Activated CD4-positive, CD25-positive, alpha-beta regulatory T cell treated with anti-CD3 and anti-CD28 coated beads, Interleukin-2, amount 50 U/mL, for 24 hours (primary cell): ENCODE results near the gene HHAT.

Source experiments
- ATAC-seq, 2 donors: fragments of 150-1000 bp; cut with Tn5 transposase; one replicate each; pipeline ENCODE4 v1.10.0; 2021; ENCODE audit warnings: mild to moderate bottlenecking in 1 of 2, moderate library complexity in 1 of 2

HHAT gene

DNA sequence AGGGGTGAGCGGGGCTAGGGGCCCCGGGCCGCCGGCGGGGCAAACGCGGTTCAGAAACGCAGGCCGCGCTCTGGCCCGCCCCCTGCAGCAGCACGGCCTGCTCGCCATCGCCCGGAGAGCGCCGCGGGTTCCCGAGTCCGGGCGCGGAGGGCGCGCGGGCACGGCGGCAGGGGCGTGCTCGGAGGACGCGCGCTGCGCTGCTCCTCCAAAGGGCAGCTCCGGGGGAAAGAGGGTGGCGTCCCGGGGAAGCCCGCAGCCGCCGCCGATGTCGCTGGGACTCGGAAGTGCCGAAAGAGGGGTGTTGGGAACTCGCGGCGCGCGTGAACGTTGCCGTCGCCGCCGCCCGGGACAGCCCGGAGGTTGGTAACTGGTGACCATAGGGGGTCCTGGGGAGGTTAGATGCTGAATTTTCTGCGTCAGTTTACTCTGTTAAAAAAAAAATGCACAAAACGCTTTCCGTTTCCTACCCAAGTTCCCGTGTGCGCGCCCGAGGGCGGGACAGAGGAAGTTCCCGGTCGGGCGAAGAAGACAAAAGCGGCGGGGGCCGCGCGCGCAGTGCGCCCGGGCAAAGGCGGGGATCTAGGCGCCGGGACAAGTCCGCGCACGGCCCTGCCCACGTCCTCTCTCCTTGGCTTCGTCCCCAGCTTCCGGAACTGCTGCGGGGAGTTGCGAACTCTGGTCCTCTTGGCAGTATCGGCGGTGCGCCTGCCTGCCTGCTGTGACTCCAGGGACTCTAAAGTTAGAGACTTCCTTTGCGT is at the start of gene HHAT:
TSS of gene HHAT (plus strand) at position 157 of the 758 bp plus-strand sequence. CDS start 20,074 bp downstream, outside the sequence.
- ATAC-seq: peak; percentile 45 to 54

DNA sequence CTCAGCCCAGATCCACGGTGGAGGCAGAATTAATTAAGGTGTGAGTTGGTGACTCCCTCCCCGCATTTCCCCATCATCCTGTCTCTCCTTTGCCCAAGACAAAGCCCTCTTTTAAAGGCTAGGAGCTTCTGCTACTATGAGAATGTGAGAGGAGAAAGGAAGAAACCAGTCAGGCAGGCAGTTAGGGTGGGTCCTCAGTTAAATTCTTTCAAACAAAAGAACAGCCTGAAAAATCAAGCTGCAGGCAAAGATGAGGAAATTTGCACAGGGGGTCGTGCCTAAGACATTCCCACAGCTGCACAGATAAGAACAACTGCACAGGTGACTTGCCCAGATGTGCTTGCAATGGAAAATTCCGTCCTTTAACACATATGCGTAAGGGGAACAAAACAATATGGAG is 48.5 kb upstream of the HHAT start:
- ATAC-seq: no peak

DNA sequence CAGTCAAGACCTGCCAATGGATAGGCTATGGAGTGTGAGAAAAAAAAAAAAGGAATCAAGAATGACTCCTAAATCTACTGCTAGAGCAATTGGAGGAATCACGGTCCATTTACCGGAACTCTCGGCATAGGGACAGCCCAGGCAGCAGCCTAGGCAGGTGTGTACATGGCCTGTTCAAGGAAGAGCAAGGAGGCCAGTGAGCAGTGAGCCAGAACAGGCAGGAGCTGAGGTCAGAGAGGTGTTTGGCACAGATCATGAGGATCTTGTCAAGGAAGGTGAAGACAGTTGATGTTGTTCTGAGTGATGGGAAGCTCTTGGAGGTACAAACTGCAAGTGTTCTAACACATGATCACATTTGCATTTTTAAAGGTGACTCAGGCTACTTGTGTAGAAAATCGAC is 40.6 kb upstream of the HHAT start:
- no peak for ATAC-seq

DNA sequence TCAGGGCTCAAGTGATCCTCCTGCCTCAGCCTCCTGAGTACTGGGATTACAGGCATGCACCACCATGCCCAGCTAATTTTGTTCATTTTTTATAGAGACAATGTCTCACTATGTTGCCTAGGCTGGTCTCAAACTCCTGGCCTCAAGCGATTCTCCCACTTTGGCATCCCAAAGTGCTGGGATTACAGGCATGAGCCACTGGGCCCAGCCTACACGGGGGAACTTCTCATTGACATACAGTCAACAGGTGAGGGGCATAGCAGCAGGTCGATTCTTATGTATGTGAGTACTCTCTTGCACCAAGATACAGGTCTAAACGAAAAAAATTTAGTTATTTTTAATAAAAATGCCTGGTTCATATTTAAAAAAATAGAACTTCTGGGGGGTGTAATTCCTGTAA is 39.5 kb upstream of the HHAT start:
- ATAC-seq: no peak

DNA sequence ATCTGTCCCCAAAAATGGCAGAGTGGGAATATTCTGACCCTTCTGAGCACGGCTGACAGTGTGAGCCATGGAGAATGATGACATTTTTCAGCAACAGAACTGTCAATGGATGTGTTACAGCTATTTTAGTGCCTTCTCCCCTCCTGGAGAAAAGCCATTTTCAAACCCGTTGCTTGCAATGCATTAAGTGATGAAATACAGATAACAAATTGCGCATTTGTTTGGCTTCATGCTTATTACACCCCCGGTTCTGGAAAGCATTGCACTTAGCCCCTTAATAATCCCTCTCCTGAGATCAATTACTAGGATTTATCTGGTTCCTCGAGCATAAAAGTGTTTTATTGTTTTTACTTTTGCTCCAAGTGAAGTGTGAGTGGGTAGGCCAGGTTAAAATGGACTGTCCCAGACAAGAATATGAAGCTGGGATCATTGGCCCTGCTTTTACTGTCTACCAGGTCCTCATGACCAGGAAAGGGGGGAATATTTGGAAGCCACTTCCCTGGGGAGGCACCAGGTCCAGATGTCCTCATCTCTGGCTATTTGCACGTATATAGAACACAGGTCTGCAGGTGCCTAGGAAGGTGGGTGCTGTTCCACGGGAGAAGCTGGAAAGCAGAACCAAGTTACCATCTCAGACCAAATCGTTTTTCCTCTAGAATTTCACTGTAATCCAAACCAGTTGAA is 37.5 kb upstream of the HHAT start:
- ATAC-seq: no peak

DNA sequence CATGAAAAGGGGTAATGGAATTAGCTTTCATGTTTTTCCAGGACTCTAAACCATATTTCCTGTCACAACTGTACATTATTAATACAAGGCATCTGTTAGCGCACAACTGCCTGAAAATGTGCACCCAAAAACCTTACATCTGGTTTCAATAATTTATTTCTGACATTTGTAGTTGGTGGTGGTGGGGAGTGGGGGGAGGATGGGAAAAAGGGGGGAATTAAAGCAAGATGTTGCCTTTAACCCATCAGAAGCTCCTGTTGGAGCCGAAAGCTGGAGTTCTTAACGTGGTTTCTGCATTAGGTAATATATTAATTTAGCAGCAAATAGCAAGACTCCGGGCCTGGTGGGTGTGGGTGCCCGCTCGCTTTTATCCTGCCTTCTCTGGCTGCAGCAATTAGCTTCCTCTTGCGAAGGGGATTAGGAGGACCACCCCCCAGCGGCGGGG is 36.9 kb upstream of the HHAT start:
- no peak for ATAC-seq

DNA sequence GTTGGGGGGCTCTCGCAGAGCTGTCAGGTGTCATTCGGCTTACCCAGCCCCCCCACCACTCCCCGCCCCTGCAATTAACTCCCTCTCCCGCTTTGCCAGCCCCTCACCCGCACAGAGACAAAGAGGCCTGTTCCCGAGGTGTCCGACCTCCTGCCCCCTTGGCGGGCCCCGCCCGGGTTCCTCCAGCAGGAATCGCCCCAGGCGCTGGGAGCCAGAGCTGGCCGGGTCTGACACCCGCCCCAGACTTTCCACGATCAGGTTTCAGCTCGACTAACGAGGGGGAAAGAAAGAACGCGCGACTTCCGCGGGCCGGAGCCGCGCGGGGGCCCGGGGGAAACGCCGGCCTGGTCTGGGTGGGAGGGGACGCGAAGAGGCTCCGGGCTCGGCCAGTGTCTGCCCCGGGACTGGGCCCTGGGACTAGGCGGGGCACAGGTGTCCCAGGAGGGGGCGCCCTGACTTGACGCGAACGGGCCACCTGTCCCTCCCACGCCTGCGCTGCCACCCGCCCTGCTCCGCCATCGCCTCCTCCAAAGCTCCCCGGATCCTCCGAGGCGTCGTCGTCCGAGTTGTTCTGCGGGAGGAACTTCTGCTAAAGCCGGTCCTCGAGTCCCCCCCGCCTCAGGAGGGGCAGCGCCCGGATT is 36.4 kb upstream of the HHAT start:
- ATAC-seq: peak; percentile 24 to 41

DNA sequence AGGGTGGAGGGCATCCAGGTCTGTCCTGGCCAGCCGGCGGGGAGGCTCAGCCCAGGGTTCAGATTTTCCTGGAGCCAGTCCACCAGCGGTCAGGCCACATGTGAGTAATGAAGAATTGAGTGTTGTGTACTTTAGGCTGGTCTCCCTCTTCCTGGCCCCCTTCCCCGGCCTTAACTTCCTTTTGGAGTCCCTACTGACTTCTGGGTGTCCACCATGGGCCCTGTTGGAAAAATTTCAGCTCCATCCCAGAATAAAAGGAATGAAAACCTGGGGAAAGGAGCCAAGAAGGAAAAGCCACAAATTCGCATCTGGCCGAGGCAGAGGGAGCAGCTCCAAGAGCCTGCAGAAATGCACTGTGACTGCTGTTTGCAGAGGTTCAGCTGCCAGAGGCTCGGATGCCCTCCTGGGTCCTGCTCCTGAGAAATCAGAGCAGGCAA is 35.5 kb upstream of the HHAT start:
- ATAC-seq: no peak

DNA sequence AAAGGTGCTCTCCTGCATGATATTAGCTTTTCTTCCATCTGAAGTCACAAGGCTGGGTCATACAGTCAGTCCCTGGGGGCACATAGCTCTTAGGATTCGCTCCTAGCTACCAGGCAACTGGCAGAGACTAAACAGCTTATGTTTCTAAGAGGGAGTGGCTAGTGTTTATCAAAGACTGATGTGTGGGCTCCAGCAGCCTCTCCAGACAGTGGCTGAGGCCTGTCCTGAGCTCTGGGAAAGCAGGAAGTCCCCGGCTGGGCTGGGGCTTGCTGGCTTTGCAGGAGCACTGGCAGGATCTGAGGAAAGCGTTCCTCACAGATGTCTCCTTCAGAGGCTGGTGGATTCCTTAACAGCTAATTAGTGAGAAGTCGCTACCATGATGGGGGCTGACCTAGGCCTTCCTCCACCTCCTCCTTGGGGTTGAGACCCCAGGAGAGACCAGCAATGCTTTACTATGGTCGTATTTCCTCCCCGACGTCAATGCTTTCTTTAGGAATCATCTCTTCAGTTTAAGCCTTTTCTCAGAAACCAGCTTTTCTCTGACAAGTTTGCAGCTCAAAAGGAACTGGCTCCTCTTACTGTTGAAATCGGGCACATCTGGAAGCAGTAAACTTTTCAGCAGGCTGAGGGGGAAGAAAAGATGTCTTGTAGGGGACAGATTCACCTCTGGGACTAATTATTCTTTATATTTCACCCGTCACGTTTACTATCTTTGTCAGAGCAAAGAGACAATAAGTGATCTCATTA is 33.5 kb upstream of the HHAT start:
- no peak for ATAC-seq

DNA sequence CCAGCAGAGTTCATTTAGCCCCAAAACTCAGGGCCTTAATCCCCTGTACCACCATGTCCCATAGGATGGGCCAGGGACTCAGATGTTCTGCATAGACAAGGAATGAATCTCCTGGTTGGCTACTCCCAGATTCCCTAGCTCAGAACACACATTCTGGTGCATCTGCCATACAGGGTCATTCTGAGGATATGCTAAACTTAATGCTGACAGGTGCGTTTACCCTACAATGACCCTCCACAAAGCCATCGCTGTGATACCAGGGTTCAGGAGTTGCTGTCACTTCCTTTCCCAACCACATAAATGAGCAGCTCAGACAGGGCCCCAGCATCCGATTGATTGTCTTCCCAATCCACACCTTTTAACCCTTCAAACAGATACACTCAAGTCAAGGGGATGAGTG is 32.0 kb upstream of the HHAT start:
- ATAC-seq: no peak

DNA sequence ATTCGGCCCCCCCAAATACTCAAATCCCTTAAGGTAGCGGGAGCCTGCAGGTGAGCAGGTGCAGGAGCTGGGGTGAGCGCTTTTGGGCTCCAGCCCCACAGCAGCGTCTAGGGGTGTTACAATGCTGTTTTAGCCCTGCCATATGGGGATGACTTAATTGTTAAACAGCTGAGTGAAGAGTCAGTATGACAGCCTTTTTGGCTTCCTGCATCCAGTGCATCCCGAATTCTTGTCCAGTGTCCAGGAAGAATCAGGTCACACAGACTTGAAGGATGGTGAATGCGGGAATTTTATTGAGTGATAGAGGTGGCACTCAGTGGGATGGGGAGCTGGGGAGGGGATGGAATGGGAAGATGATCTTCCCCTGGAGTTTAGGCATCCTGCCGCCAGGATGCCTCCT is 30.4 kb upstream of the HHAT start:
- no peak for ATAC-seq

DNA sequence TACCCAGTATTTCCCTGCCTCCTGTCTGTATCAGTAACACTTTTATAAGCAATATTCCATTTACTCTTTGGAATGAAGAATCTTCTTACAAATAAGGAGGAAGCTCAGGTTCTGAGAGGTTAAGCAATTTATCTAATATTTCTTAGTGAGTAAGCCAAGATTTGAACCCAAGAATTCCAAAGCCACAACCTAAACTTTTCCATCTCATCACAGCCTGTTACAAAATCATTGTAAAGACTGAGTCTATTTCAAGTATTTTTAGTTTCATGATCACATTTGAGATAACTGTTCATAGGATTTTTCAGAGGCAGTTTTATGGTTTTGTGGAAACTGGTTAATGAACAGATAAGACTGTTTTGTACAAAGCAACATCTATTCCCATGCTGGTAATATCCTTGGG is 29.8 kb upstream of the HHAT start:
- no peak for ATAC-seq

DNA sequence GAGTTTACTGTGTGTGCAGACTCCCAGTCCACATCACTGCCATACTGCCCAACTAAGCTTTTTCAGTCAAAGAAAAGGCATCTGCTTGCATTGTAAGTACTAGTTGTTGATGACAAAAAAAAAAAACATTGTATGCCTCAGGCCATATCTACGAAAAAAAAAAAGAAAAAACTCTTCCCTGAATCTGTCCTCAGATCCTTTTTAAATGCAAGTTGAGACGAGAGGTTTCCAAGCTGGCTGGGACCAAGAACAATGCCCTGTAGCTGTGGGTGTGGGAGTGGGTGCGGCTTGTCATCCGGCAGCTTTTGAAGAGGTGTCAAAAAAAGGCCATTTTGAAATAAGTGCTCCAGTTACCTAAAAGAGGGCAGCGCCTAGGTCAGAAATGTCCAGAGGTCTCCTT is 29.2 kb upstream of the HHAT start:
- ATAC-seq: no peak

DNA sequence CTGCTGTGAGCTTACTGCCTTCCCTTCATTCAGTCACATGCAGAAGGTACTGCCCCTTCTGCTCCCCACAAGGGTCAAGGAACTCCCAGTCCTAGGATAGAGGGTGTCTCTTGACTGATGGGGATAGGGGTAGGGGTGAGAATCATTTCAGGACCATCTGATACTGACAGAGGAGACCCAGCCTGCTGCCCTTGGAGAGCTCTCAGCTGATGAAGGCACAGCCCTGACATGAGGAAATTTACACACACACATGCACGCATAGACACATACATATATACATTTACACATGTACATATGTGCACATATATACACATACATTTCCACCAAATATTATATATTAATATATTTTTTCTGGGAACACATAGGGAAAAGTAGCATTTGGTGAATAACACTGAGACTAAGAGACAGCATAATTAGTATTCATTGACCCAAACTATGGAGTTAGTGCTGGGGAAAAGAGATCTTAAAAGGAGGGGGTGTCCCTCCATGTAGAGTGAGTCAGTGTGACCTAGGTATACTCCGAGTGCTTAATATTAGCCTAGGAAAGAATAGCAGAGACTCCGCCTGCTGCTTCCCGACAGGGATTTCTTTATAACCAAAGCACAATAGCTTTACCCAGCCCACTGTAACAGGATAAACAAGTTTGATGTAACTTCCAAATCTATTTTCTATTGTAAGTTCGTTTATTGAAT is 27.6 kb upstream of the HHAT start:
- no peak for ATAC-seq

DNA sequence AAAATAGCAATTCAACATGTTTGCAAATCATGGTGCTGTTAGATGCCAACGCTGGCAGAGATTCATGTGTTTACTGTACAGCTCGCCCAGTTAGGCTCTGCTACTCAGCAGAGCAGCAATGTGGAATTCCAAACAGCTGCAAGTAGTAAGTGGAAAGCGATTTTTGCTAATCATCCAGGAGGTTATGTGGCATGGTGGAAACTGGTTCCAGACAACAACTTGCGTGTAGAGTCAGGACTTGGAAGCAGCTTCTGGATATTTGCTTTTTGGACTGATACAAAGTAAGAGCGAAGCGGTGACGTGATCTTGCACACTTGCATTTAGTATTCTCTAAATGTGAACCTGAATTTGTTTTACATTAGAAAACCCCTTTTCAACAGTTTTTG is 27.1 kb upstream of the HHAT start:
- no peak for ATAC-seq

DNA sequence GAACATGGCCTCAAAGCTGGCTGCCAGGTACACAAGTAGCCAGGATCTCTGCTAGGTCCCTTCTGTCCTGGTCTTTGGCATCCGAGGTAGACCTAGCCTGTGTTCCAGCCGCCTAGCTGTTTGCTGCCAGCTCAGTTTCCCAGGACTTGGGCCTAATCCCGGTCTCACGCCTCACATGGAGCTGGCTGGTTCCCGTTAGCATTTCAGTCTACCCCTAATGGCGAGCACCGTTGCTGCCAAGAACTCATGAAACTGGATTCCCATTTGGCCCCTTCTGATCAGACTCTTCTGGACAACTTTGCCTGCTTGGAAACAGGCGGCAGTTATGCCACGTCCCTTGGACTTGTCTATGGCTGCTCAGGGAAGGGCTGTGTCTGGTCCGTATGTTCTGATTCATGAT is 26.2 kb upstream of the HHAT start:
- ATAC-seq: no peak

DNA sequence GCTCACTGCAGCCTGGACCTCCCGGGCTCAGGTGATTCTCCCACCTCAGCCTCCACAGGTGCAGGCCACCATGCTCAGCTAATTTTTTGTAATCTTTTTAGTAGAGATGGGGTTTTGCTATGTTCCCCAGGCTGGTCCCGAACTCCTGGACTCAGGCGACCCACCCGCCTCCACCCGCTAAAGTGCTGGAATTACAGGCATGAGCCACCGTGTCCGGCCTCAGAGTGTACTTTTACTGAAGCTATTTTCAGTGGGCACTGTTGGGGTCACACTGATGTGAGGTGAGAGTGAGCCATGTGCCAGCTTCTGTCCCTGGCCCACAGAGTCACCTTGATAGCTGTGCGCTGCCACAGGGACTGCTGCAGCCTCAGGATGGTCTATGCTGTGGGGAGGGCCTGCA is 25.3 kb upstream of the HHAT start:
- no peak for ATAC-seq

DNA sequence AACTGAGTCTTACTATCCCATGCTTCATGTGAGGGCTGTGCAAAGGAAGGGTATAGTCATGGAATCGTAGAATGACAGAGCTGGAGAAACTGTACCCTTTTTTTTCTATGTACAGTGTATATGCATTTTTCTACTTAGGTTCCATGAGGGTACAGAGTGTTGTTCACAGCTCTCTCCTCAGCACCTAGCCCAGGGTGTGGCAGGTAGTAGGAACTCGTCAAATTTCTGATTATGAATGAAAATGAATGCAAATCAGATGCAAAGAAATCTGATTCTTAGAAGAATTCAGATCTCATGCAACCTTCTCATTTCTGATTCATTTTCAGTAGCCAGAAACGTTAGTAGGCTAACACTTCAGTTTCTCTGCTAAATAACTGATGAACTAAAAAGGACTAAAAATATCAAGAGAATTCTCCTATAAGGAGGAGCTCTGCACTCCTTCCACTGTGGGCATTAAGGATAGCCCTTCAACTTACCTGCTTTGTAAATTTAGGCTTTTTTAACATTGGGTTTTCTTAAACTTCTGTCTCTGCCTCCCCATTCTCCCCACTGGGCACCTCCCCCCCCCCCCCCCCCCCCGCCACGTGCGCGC is 18.0 kb upstream of the HHAT start:
- no peak for ATAC-seq

DNA sequence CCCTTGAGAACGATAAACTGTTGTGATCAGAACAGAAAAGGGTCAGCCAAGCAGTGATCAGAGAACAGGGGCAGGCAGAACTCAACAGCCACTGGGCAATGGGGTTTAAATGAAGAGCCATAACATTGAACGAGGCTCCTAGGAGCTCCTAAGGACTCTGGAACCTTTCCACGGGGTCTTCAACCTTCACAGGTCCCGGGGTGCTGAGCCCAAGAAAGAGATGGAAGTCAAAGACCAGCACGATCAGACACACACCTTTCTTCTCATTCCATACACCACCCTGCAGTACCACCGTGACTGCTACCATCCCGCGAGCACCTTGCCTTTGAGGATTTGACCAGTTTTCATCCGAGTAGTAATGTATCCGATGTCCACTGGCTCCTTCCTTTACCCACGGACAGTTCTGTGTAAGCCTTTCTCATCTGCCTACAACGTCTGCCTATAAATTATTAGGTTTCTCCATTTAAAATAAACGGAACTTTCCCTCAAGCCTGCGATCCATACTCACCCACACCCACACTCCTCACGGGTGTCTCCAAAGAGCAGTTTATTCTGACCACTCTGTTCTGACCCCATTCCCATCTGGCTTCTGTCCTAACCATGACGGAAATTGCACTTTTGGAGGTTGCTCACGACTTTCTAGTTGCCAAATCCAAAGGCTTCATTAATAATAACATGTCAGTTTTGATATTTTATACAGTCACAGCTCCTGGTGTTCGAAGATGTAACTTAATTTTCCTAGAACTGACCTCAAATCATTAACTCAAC is 16.8 kb upstream of the HHAT start:
- ATAC-seq: no peak

DNA sequence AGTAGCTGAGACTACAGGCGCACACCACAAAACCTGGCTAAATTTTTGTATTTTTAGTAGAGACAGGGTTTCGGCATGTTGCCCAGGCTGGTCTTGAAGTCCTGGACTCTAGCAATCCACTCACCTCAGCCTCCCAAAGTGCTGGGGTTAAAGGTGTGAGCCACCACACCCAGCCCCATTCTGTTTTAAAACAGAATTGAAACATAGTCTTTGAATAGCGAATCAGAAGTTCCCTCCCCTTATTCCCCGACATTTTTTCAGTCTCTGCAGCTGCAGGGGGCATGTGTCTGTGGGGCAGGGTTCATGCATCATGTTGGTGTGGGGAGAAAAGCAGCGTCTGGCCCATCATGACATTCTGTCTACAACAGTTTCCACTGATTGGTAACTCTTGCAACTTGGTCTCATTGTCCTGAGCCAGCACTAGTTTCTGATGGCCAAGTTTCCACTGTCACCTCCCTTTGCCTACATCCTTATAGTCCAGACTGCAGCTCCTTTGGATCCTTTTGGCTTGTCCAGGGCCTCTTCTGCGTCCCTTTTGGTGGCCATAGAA is 15.6 kb upstream of the HHAT start:
- ATAC-seq: no peak

DNA sequence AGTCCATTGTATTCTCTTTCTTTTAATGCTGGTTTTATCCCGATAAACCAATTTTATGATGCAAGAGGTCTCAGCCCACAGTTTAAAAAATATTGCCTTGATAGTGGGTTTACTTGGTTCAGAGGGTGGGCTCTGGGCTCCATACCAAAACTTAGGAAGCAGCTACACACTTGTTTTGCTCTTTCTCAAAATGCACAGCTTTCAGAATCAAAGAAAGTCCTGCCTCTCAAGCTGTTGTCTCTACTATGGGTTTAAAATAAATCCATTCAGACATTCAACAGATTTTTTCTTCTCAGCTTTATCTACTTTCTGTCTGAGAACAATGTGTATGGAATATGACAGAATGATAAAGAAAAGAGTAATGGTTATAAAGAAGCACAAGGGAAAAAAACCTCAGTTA is 14.8 kb upstream of the HHAT start:
- ATAC-seq: no peak
